Measurements from ENCODE around the gene LAYN. TPM values are rescaled to one million over a fixed set of nuclear protein-coding genes. Genes with fewer than 3 reads are reported as not detected.

LAYN gene
- polyA plus RNA-seq, 1 of the 3 experiments (the other 2 are of a cell fraction) = 366 TPM

- H3K27me3 ChIP-seq (ENCODE audit: insufficient read depth) = no peaks in the 10 kb centered on the region
- no peaks in the 10 kb centered on the region for H3K36me3 ChIP-seq (replicated peaks in 1 of 2; ENCODE audit: control insufficient read depth in 1 of 2, insufficient read depth in 2 of 2, low read length in 1 of 2)
- ChIA-PET POLR2A (no interaction called here), CTCF (no interaction called here)
- H3K27ac ChIP-seq (ENCODE audit: low read depth in 2 of 2, low read length in 1 of 2) = peak overlapping the region in 1 of 2 experiments; percentile 41; a peak in 3 of 4 replicates
- peaks cover 15% of the 10 kb centered on the region in 2 experiments; a peak in 3 of 4 replicates for H3K4me1 ChIP-seq (ENCODE audit: control insufficient read depth in 1 of 2, insufficient read depth in 2 of 2, low read depth in 1 of 2, low read length in 1 of 2)
- H2AFZ ChIP-seq (ENCODE audit: low read depth) = peak overlapping the region; percentile 20; the same call in 1 of the 2 replicates
- no peaks in the 10 kb centered on the region for H3K9me3 ChIP-seq
- 0 out of 2 replicates have a peak overlapping the region, but pooled peaks have one; percentile 2 for H3K4me2 ChIP-seq
- no peaks in the 10 kb centered on the region for H3K9me2 ChIP-seq
- H4K20me1 ChIP-seq (ENCODE audit: insufficient read depth) = no peaks in the 10 kb centered on the region
- DNase-seq = no peak
- TF ChIP-seq TCF12 (IDR thresholded peaks at IDR 0.05) = peak; percentile 33
- TF ChIP-seq JUND (IDR thresholded peaks at IDR 0.05) = 0 out of 2 replicates have a peak, but pooled peaks have one; percentile 21
- TF ChIP-seq RFX5 (IDR thresholded peaks at IDR 0.05; ENCODE audit: low read length) = no peak
- TF ChIP-seq TEAD4 (IDR thresholded peaks at IDR 0.05; ENCODE audit: borderline replicate concordance, insufficient read depth) = 0 out of 2 replicates have a peak, but pooled peaks have one; percentile 15
- no peak for TF ChIP-seq RAD21 (IDR thresholded peaks at IDR 0.05; ENCODE audit: low read length)
- no peak overlapping the region for H3K9ac ChIP-seq
- H3F3A ChIP-seq (replicated peaks; ENCODE audit: insufficient read depth) = peaks cover 17% of the 10 kb centered on the region
- no peak overlapping the region for H3K4me3 ChIP-seq (ENCODE audit: low read depth in 2 of 2, low read length in 1 of 2)
- WGBS (ENCODE audit: low lambda C conversion rate) = 6% methylated on average over 2 of the region's 2 CpGs
- H3K79me2 ChIP-seq (ENCODE audit: insufficient read depth) = no peaks in the 10 kb centered on the region
Observed at GRCh38 chr11:111515591-111515990, 24.9 kb upstream of the LAYN start.

- POLR2A ChIA-PET = no interaction called here
- Histone ChIP-seq H3K9ac (no peak overlapping the region), H3K4me3 (ENCODE audit: low read depth in 2 of 2, low read length in 1 of 2) (no peak overlapping the region), H3K27me3 (ENCODE audit: insufficient read depth) (no peaks in the 10 kb centered on the region), H3F3A (replicated peaks; ENCODE audit: insufficient read depth) (peaks cover 31% of the 10 kb centered on the region), H3K79me2 (ENCODE audit: insufficient read depth) (no peaks in the 10 kb centered on the region), H3K36me3 (replicated peaks in 1 of 2; ENCODE audit: control insufficient read depth in 1 of 2, insufficient read depth in 2 of 2, low read length in 1 of 2) (no peaks in the 10 kb centered on the region), H3K4me1 (ENCODE audit: control insufficient read depth in 1 of 2, insufficient read depth in 2 of 2, low read depth in 1 of 2, low read length in 1 of 2) (peaks cover 6 to 24% of the 10 kb centered on the region in 2 experiments; a peak in 3 of 4 replicates), H3K9me3 (no peaks in the 10 kb centered on the region), H3K27ac (ENCODE audit: low read depth in 2 of 2, low read length in 1 of 2) (no peak overlapping the region), H4K20me1 (ENCODE audit: insufficient read depth) (no peaks in the 10 kb centered on the region), H3K4me2 (no peak overlapping the region), H3K9me2 (no peaks in the 10 kb centered on the region), H2AFZ (ENCODE audit: low read depth) (no peak overlapping the region; the same call in 1 of the 2 replicates)
- 82% methylated on average over 1 of the region's 1 CpG for whole genome bisulfite sequencing (ENCODE audit: low lambda C conversion rate)
- CTCF ChIA-PET = interaction anchor here (1.1 to 1.5 kb wide), 2 partner anchors 11 to 16 kb away, joined by 3 read pairs; no protein-coding TSS in a partner anchor
- TF ChIP-seq TAF1 (IDR thresholded peaks at IDR 0.05; ENCODE audit: borderline replicate concordance, low read depth, low read length) (no peak), MEF2A (IDR thresholded peaks at IDR 0.05; ENCODE audit: borderline replicate concordance, low read depth) (no peak), EZH2phosphoT487 (IDR thresholded peaks at IDR 0.05; ENCODE audit: borderline replicate concordance, low read depth) (no peak), NRF1 (IDR thresholded peaks at IDR 0.05; ENCODE audit: low read depth, low read length) (no peak), RXRA (IDR thresholded peaks at IDR 0.05; ENCODE audit: borderline replicate concordance, low read depth) (no peak), YY1 (IDR thresholded peaks at IDR 0.05; ENCODE audit: low read depth) (no peak), REST (IDR thresholded peaks at IDR 0.05; ENCODE audit: low read depth, low read length) (no peak), POLR2AphosphoS5 (IDR thresholded peaks at IDR 0.05; ENCODE audit: low read depth, low read length) (no peak), GATA2 (CRISPR knock-in tag; IDR thresholded peaks at IDR 0.05) (no peak), NFIC (IDR thresholded peaks at IDR 0.05; ENCODE audit: borderline replicate concordance) (no peak), CHD2 (IDR thresholded peaks at IDR 0.05; ENCODE audit: low read length, partially characterized antibody) (no peak), RFX5 (IDR thresholded peaks at IDR 0.05; ENCODE audit: low read length) (no peak), MAX (IDR thresholded peaks at IDR 0.05; ENCODE audit: low read depth) (no peak), IRF3 (IDR thresholded peaks at IDR 0.05; ENCODE audit: low read depth, low read length) (no peak), RAD21 (IDR thresholded peaks at IDR 0.05; ENCODE audit: low read length) (no peak), GABPA (IDR thresholded peaks at IDR 0.05; ENCODE audit: low read depth) (no peak), TCF12 (IDR thresholded peaks at IDR 0.05) (no peak), ZBTB33 (IDR thresholded peaks at IDR 0.05; ENCODE audit: borderline replicate concordance, low read depth) (no peak)
- DNase-seq = no peak
Observed at GRCh38 chr11:111518668-111519067, 21.9 kb upstream of the LAYN start.
